ENCODE measurements around the gene WNK2. TPM values are rescaled to one million over a fixed set of nuclear protein-coding genes. Genes with fewer than 3 reads are reported as not detected.

The WNK2 gene
- polyA plus RNA-seq, 3 donors = 0.40 TPM; not detected in 2

DNA sequence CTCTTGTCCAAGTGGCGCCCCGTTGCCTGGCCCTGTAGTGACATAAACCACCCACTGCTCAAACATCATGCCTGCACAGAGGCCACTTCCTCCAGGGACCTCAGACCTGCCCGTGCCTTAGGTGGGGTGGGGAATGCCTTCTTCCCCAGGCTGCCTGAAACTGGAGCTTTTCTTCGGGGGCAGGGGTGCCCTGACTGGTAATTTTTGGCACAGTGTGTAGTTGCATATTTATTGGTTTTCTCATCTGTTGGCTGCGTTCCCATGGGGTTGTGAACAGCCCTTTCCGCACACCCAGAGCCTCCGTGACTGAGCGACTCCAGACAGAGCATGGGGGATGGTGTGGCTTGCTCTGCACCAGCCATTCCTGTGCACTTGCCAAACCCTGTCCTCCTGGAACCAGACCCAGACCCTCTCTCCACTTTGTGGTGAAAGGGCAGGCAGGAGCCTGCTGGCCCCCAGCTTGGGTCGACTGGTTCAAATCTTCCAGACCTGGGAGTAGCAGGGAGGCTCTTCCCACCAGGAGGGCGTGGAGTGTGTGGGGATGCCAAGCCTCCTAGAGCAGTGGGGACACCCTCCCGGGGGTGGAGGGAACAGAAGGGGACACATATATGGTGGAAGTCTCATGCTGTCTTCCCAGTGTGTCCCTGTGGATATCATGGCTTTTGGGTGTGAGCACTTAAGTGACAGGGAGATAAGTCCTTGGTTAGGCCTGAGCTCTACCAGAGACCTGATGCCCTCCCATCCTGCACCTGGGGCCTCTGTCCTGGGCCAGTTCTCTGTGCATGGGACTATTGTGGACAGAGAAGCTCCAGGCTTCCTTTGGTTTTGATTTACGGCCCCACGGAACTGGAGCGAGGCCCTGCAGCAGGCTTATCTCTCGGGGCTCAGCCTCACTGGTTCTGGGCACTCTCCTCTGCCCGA, 39.6 kb downstream of the WNK2 start:
- no peaks in the 10 kb centered on the region for H3K79me2 ChIP-seq (ENCODE audit: insufficient read depth, low read length)
- peaks cover 0 to 7% (median 0%) of the 10 kb centered on the region in 7 donors for H3K9me3 Mint-ChIP-seq
- H3K4me1 ChIP-seq (ENCODE audit: control insufficient read depth in 1 of 2, insufficient read depth in 2 of 2, low read length in 2 of 2) = peaks cover 4 to 6% of the 10 kb centered on the region in 2 donors
- no peak overlapping the region for H3K9ac ChIP-seq (ENCODE audit: insufficient read depth, low read length, poor library complexity, severe bottlenecking)
- 23% methylated on average over 12 of the region's 16 CpGs for WGBS (ENCODE audit: insufficient coverage)
- intact Hi-C loops (cut with micrococcal nuclease) = no loop called here
- H3K27me3 ChIP-seq (ENCODE audit: control insufficient read depth in 2 of 2, insufficient read depth in 2 of 2, low read length in 2 of 2) = peaks cover 5 to 48% of the 10 kb centered on the region in 2 donors
- TF ChIP-seq, protein P1, sequence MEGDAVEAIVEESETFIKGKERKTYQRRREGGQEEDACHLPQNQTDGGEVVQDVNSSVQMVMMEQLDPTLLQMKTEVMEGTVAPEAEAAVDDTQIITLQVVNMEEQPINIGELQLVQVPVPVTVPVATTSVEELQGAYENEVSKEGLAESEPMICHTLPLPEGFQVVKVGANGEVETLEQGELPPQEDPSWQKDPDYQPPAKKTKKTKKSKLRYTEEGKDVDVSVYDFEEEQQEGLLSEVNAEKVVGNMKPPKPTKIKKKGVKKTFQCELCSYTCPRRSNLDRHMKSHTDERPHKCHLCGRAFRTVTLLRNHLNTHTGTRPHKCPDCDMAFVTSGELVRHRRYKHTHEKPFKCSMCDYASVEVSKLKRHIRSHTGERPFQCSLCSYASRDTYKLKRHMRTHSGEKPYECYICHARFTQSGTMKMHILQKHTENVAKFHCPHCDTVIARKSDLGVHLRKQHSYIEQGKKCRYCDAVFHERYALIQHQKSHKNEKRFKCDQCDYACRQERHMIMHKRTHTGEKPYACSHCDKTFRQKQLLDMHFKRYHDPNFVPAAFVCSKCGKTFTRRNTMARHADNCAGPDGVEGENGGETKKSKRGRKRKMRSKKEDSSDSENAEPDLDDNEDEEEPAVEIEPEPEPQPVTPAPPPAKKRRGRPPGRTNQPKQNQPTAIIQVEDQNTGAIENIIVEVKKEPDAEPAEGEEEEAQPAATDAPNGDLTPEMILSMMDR (IDR thresholded peaks at IDR 0.05) = no peak
- H3K4me3 Mint-ChIP-seq = peak overlapping the region in 1 of 2 donors; percentile 60
- H3K36me3 Mint-ChIP-seq = no peaks in the 10 kb centered on the region
- peaks cover 10% of the 10 kb centered on the region for H3K4me1 Mint-ChIP-seq
- H3K4me3 ChIP-seq (replicated peaks in 1 of 3; ENCODE audit: low read depth in 2 of 3, low read length in 3 of 3) = no peak overlapping the region
- no peak for DNase-seq
- no peaks in the 10 kb centered on the region for H3K9me3 ChIP-seq (replicated peaks in 1 of 2; ENCODE audit: control insufficient read depth in 1 of 2, insufficient read depth in 1 of 2, low read length in 2 of 2)
- H3K36me3 ChIP-seq (replicated peaks in 1 of 2; ENCODE audit: control insufficient read depth in 1 of 2, insufficient read depth in 2 of 2, low read length in 2 of 2) = no peaks in the 10 kb centered on the region
- peaks cover 51 to 88% (median 67%) of the 10 kb centered on the region in 3 donors for H3K27me3 Mint-ChIP-seq (ENCODE audit: low read depth in 3 of 3)
- no peak overlapping the region for H2AFZ ChIP-seq (ENCODE audit: insufficient read depth, low read depth, low read length, poor library complexity, severe bottlenecking)
- H3K27ac Mint-ChIP-seq = peak overlapping the region in 1 of 7 donors; percentile 46
- H3K4me2 ChIP-seq (replicated peaks; ENCODE audit: extremely low read depth, low read length, poor library complexity, severe bottlenecking) = no peak overlapping the region
- no peaks in the 10 kb centered on the region for H4K20me1 ChIP-seq (ENCODE audit: insufficient read depth, low read length)
- no peak overlapping the region for H3K27ac ChIP-seq (ENCODE audit: low read depth in 1 of 2, low read length in 2 of 2)

DNA sequence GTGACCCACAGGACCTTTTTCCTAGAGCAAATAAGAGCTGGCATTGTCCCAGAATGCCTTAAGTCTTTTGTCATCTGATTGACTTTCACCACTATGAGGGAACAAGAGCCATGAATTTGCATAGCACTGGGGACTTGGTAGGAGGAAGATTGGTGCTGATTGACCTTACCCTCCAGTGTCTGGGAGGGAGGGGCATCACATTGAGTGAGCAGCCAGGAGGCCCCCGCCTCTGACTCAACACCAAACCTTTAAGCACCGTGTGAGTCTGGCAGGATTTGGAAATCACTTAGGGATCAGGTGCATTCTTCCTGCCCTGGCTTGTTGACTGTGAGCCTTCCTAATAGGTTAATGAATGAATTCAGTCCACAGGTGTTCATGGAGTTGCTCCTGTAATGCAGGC, 40.7 kb downstream of the WNK2 start:
- Histone ChIP-seq H3K9me3 (replicated peaks in 1 of 2; ENCODE audit: control insufficient read depth in 1 of 2, insufficient read depth in 1 of 2, low read length in 2 of 2) (no peaks in the 10 kb centered on the region), H3K36me3 (replicated peaks in 1 of 2; ENCODE audit: control insufficient read depth in 1 of 2, insufficient read depth in 2 of 2, low read length in 2 of 2) (no peaks in the 10 kb centered on the region), H3K4me1 (ENCODE audit: control insufficient read depth in 1 of 2, insufficient read depth in 2 of 2, low read length in 2 of 2) (peaks cover 4 to 6% of the 10 kb centered on the region in 2 donors), H3K27me3 (ENCODE audit: control insufficient read depth in 2 of 2, insufficient read depth in 2 of 2, low read length in 2 of 2) (peaks cover 7 to 59% of the 10 kb centered on the region in 2 donors), H3K9ac (ENCODE audit: insufficient read depth, low read length, poor library complexity, severe bottlenecking) (no peak overlapping the region), H2AFZ (ENCODE audit: insufficient read depth, low read depth, low read length, poor library complexity, severe bottlenecking) (no peak overlapping the region), H3K4me3 (replicated peaks in 1 of 3; ENCODE audit: low read depth in 2 of 3, low read length in 3 of 3) (no peak overlapping the region), H3K79me2 (ENCODE audit: insufficient read depth, low read length) (no peaks in the 10 kb centered on the region), H3K4me2 (replicated peaks; ENCODE audit: extremely low read depth, low read length, poor library complexity, severe bottlenecking) (no peak overlapping the region), H3K27ac (ENCODE audit: low read depth in 1 of 2, low read length in 2 of 2) (no peak overlapping the region), H4K20me1 (ENCODE audit: insufficient read depth, low read length) (no peaks in the 10 kb centered on the region)
- Mint-ChIP-seq H3K9me3 (peaks cover 0 to 7% (median 0%) of the 10 kb centered on the region in 7 donors), H3K4me1 (peaks cover 10% of the 10 kb centered on the region), H3K27me3 (ENCODE audit: low read depth in 3 of 3) (peaks cover 55 to 93% (median 75%) of the 10 kb centered on the region in 3 donors), H3K4me3 (no peak overlapping the region), H3K36me3 (no peaks in the 10 kb centered on the region), H3K27ac (peak overlapping the region in 1 of 7 donors; percentile 3)
- no peak for DNase-seq
- 43% methylated on average over 1 of the region's 2 CpGs for WGBS (ENCODE audit: insufficient coverage)
- TF ChIP-seq, protein P1 (IDR thresholded peaks at IDR 0.05) = no peak
- intact Hi-C loops (cut with micrococcal nuclease) = no loop called here

Measured in CD14-positive monocyte (primary cell).